Neural progenitor cell (in vitro differentiated cells): ENCODE data around the gene OAF. TPM values are rescaled to one million over a fixed set of nuclear protein-coding genes. Genes with fewer than 3 reads are reported as not detected.
A peak's percentile ranks its signal among the peaks of the same experiment; 100 is the strongest.

Experiments used
- DNase-seq: peaks from one replicate; pipeline ENCODE4 v3.0.0-alpha.2; 2016; ENCODE audit warnings: low spot score
- H2AFZ ChIP-seq: fragments of 200-600 bp; sonication (generic); replicated peaks from 2 replicates; pipeline ENCODE4 v1.6.1; 2016; ENCODE audit warnings: antibody characterized with exemption
- H3F3A ChIP-seq: fragments of 200-600 bp; sonication (generic); 2 replicates; pipeline ENCODE4 v1.6.1; 2016; ENCODE audit warnings: antibody characterized with exemption, low read depth
- H3K27ac ChIP-seq: fragments of 200-600 bp; sonication (generic); 2 replicates; pipeline ENCODE4 v1.5.1; 2016; ENCODE audit warnings: mild to moderate bottlenecking
- H3K27me3 ChIP-seq: fragments of 200-600 bp; sonication (generic); 2 replicates; pipeline ENCODE4 v1.6.1; 2016; ENCODE audit warnings: mild to moderate bottlenecking, moderate library complexity
- H3K36me3 ChIP-seq: fragments of 200-600 bp; sonication (generic); 2 replicates; pipeline ENCODE4 v1.5.1; 2016
- H3K4me1 ChIP-seq: fragments of 200-600 bp; sonication (generic); 2 replicates; pipeline ENCODE4 v1.6.1; 2016; ENCODE audit warnings: mixed run types
- H3K4me2 ChIP-seq: fragments of 200-600 bp; sonication (generic); 2 replicates; pipeline ENCODE4 v1.6.1; 2016
- H3K4me3 ChIP-seq: fragments of 200-600 bp; sonication (generic); 2 replicates; pipeline ENCODE4 v1.5.1; 2016
- H3K79me2 ChIP-seq: fragments of 200-600 bp; sonication (generic); 2 replicates; pipeline ENCODE4 v1.6.1; 2016; ENCODE audit warnings: low read depth
- H3K9ac ChIP-seq: fragments of 200-600 bp; sonication (generic); 2 replicates; pipeline ENCODE4 v1.6.1; 2016
- H3K9me3 ChIP-seq: fragments of 200-600 bp; sonication (generic); 2 replicates; pipeline ENCODE4 v1.5.1; 2016; ENCODE audit warnings: low read depth
- H4K20me1 ChIP-seq: fragments of 200-600 bp; sonication (generic); 2 replicates; pipeline ENCODE4 v1.6.1; 2016; ENCODE audit warnings: low read depth
- H3K27ac Mint-ChIP-seq: 3 replicates; pipeline ENCODE4 v1.8.0; 2021; ENCODE audit warnings: mixed read lengths
- H3K27me3 Mint-ChIP-seq: 2 replicates; pipeline ENCODE4 v1.8.0; 2022; ENCODE audit warnings: low read depth, mild to moderate bottlenecking, inconsistent platforms, moderate library complexity, mixed read lengths; ENCODE audit not compliant: insufficient read depth
- H3K36me3 Mint-ChIP-seq: 3 replicates; pipeline ENCODE4 v1.8.0; 2021; ENCODE audit warnings: mixed read lengths
- H3K4me1 Mint-ChIP-seq: 3 replicates; pipeline ENCODE4 v1.8.0; 2021; ENCODE audit warnings: mixed read lengths
- H3K4me3 Mint-ChIP-seq: 3 replicates; pipeline ENCODE4 v1.8.0; 2021; ENCODE audit warnings: mild to moderate bottlenecking, moderate library complexity, mixed read lengths
- H3K9me3 Mint-ChIP-seq: 3 replicates; pipeline ENCODE4 v1.8.0; 2020; ENCODE audit warnings: mixed read lengths
- EZH2 ChIP-seq: fragments of 200-600 bp; sonication (generic); IDR thresholded peaks from 2 replicates; pipeline ENCODE4 v1.6.1; 2017; ENCODE audit warnings: antibody characterized with exemption, mild to moderate bottlenecking, moderate library complexity
- EZH2phosphoT487 ChIP-seq: fragments of 200-600 bp; sonication (generic); IDR thresholded peaks from 2 replicates; pipeline ENCODE4 v1.6.1; 2017; ENCODE audit warnings: antibody characterized with exemption
- total RNA-seq: library from RNA; depleted of rRNA; stranded (reverse); fragments of >200 nt; gene quantifications from 2 replicates; pipeline ENCODE4 v1.2.3, GENCODE V29; 2015; ENCODE audit warnings: low replicate concordance
- TF ChIP-seq, protein P1 (sequence below): fragments of 200-600 bp; sonication (generic); IDR thresholded peaks from 2 replicates; pipeline ENCODE4 v1.5.1; 2017; ENCODE audit warnings: antibody characterized with exemption, mild to moderate bottlenecking

The OAF gene
- total RNA-seq, 1 donor from 2014 or later, result 0.47 TPM

DNA sequence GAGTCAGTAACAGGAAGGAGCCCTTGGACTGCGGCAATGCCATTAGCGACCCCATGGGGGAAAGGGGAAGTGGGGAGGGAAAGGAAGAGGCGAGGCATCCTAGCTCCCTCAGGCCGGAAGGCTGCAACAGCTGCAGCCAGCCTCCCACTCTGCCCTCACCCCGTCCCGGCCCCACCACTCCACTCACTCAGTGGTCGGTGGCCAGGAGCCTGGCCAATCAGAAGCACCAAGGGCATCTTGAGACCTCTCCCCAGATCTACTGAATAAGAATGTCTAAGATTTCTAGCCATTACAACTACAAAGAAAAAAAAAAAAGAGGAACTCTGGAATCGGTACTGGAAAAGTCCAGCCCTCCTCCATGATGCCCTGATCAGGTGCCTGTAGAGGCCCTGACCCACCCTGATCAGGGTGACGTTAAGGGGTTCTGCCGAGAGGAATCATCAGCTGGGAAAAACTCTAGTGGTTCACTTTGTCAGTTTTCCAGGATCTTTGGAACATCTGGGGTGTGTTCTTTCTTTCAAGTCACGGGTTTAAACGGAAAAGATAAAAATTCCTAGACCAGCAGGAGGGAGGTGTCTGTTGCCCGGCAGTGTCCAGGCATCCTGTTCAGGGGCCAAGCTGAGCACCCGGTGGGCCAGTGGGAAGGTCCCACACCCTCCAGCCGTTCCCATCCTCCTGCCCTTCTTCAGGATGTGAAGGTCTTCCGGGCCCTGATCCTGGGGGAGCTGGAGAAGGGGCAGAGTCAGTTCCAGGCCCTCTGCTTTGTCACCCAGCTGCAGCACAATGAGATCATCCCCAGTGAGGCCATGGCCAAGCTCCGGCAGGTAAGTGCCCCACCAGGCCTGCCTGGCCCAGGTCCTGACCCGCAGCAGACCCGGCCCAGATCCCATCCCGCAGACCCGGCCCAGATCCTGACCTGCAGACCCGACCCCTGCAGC lies 14.4 kb downstream of the OAF start:
- Histone ChIP-seq H3K4me2 (peak overlapping the region; percentile 9), H3K27ac (no peak overlapping the region), H3K9me3 (no peaks in the 10 kb centered on the region), H3K9ac (no peak overlapping the region), H3K27me3 (peaks cover 35% of the 10 kb centered on the region), H3K4me3 (no peak overlapping the region), H3F3A (no peaks in the 10 kb centered on the region), H3K4me1 (peaks cover 8% of the 10 kb centered on the region), H2AFZ (no peak overlapping the region), H3K79me2 (no peaks in the 10 kb centered on the region), H3K36me3 (no peaks in the 10 kb centered on the region), H4K20me1 (no peaks in the 10 kb centered on the region)
- TF ChIP-seq EZH2, result no peak
- TF ChIP-seq EZH2phosphoT487, result no peak
- TF ChIP-seq, protein P1, sequence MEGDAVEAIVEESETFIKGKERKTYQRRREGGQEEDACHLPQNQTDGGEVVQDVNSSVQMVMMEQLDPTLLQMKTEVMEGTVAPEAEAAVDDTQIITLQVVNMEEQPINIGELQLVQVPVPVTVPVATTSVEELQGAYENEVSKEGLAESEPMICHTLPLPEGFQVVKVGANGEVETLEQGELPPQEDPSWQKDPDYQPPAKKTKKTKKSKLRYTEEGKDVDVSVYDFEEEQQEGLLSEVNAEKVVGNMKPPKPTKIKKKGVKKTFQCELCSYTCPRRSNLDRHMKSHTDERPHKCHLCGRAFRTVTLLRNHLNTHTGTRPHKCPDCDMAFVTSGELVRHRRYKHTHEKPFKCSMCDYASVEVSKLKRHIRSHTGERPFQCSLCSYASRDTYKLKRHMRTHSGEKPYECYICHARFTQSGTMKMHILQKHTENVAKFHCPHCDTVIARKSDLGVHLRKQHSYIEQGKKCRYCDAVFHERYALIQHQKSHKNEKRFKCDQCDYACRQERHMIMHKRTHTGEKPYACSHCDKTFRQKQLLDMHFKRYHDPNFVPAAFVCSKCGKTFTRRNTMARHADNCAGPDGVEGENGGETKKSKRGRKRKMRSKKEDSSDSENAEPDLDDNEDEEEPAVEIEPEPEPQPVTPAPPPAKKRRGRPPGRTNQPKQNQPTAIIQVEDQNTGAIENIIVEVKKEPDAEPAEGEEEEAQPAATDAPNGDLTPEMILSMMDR, result no peak
- Mint-ChIP-seq H3K4me1 (peaks cover 47% of the 10 kb centered on the region), H3K27ac (peak overlapping the region; percentile 95), H3K27me3 (peaks cover 5% of the 10 kb centered on the region), H3K4me3 (peak overlapping the region; percentile 63), H3K9me3 (no peaks in the 10 kb centered on the region), H3K36me3 (peaks cover 7% of the 10 kb centered on the region)
- no peak for DNase-seq

DNA sequence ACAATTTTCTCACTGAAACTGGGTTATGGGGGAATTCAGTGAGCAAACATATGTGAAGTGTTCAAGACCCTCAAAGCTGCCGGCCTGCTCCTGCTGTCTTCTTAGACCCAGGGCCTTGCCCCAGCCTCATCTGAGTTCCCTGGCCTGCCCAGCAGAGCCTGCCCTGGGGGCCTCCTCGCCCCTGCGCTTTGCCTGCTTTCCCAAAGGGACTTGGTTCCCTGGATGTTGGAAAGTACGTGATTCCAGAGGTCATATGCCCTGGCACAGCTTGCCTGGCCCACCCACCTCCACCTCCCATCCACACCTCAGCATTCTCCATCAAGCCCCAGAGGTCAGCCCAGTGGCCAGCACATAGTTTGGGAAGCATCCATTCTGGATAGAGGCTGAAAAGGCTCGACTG lies 15.4 kb downstream of the OAF start:
- DNase-seq, result no peak
- no peaks in the 10 kb centered on the region for H3K79me2 ChIP-seq

DNA sequence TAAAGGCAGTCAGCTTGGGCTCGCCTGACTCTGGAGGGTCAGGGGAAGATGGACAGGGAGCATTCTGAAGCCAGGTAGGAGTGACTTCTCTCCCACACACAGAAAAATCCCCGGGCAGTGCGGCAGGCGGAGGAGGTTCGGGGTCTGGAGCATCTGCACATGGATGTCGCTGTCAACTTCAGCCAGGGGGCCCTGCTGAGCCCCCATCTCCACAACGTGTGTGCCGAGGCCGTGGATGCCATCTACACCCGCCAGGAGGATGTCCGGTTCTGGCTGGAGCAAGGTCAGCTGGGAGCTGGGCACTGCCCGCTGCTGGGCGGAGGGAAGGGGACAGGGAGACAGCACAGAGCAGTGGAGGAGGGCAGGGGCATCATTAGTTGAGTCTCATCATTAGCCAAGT lies 15.9 kb downstream of the OAF start:
- Histone ChIP-seq H3F3A (no peaks in the 10 kb centered on the region), H3K4me1 (peaks cover 5% of the 10 kb centered on the region), H3K27ac (no peak overlapping the region), H3K4me3 (no peak overlapping the region), H3K9ac (no peak overlapping the region), H2AFZ (no peak overlapping the region), H4K20me1 (no peaks in the 10 kb centered on the region), H3K4me2 (no peak overlapping the region), H3K27me3 (peaks cover 31% of the 10 kb centered on the region), H3K79me2 (no peaks in the 10 kb centered on the region), H3K9me3 (no peaks in the 10 kb centered on the region), H3K36me3 (no peaks in the 10 kb centered on the region)
- Mint-ChIP-seq H3K27me3 (peaks cover 5% of the 10 kb centered on the region), H3K36me3 (peaks cover 5% of the 10 kb centered on the region), H3K4me3 (no peak overlapping the region), H3K4me1 (peaks cover 41% of the 10 kb centered on the region), H3K27ac (peak overlapping the region; percentile 37), H3K9me3 (no peaks in the 10 kb centered on the region)
- TF ChIP-seq, protein P1, result no peak
- TF ChIP-seq EZH2, result no peak
- TF ChIP-seq EZH2phosphoT487, result no peak
- DNase-seq, result no peak

More for the DNA sequence above, 15.4 kb downstream of the OAF start:
- H3K4me3 ChIP-seq, result no peak overlapping the region
- no peak overlapping the region for H3K9ac ChIP-seq
- H3K9me3 Mint-ChIP-seq, result no peaks in the 10 kb centered on the region
- no peak overlapping the region for H2AFZ ChIP-seq
- no peak overlapping the region for H3K4me3 Mint-ChIP-seq
- H3K4me2 ChIP-seq, result no peak overlapping the region
- H3K9me3 ChIP-seq, result no peaks in the 10 kb centered on the region
- peaks cover 5% of the 10 kb centered on the region for H3K36me3 Mint-ChIP-seq
- H3K27ac Mint-ChIP-seq, result peak overlapping the region; percentile 64
- H3K27ac ChIP-seq, result no peak overlapping the region
- no peaks in the 10 kb centered on the region for H3F3A ChIP-seq
- peaks cover 31% of the 10 kb centered on the region for H3K27me3 ChIP-seq
- peaks cover 5% of the 10 kb centered on the region for H3K4me1 ChIP-seq
- H3K36me3 ChIP-seq, result no peaks in the 10 kb centered on the region
- H3K4me1 Mint-ChIP-seq, result peaks cover 41% of the 10 kb centered on the region
- H4K20me1 ChIP-seq, result no peaks in the 10 kb centered on the region
- TF ChIP-seq, protein P1, result no peak
- TF ChIP-seq EZH2 (no peak), EZH2phosphoT487 (no peak)
- peaks cover 5% of the 10 kb centered on the region for H3K27me3 Mint-ChIP-seq
